Lower leg skin (tissue), 4 donors: ENCODE data around the gene SYNGR2. TPM values are rescaled to one million over a fixed set of nuclear protein-coding genes. Genes with fewer than 3 reads are reported as not detected.

Source experiments
- DNase-seq, 2 donors: peaks; one replicate each; pipeline ENCODE4 v3.0.0-alpha.2; 2019; ENCODE audit warnings: low spot score in 2 of 2
- H3K4me3 ChIP-seq: fragments of 200-600 bp; sonication (generic); 2 replicates; pipeline ENCODE4 v1.5.1; 2017; ENCODE audit warnings: mild to moderate bottlenecking, low read depth; ENCODE audit not compliant: poor library complexity, severe bottlenecking
- CTCF ChIP-seq, 3 donors: fragments of 450-650 bp; IDR thresholded peaks; one replicate each; pipeline ENCODE4 v1.5.1; 2016; ENCODE audit warnings: antibody characterized with exemption in 3 of 3, mild to moderate bottlenecking in 3 of 3, moderate library complexity in 2 of 3
- POLR2A ChIP-seq, 2 donors: fragments of 450-650 bp; IDR thresholded peaks; one replicate each; pipeline ENCODE4 v1.6.1; 2016 to 2017; ENCODE audit warnings: antibody characterized with exemption in 2 of 2, mild to moderate bottlenecking in 1 of 2, moderate library complexity in 1 of 2
- WGBS, 2 donors: methylation state at CpG; one replicate each; pipeline ENCODE4 v1.1.5; 2018; 5-methylcytosine and 5-hydroxymethylcytosine counted together
- intact Hi-C: fragments of 100-400 bp; cut with DNase I; formaldehyde crosslinking; loops from one replicate; pipeline ENCODE4 v1.15.0; 2023; ENCODE audit warnings: low total_unique reads
- total RNA-seq, 4 donors: library from RNA; depleted of rRNA; stranded (reverse); fragments of >200 nt; gene quantifications; one replicate each; pipeline ENCODE4 v1.1.0, GENCODE V29; 2016

Gene SYNGR2
- total RNA-seq, 4 donors from 2014 or later, result 97.9 to 169 (median 144) TPM

DNA sequence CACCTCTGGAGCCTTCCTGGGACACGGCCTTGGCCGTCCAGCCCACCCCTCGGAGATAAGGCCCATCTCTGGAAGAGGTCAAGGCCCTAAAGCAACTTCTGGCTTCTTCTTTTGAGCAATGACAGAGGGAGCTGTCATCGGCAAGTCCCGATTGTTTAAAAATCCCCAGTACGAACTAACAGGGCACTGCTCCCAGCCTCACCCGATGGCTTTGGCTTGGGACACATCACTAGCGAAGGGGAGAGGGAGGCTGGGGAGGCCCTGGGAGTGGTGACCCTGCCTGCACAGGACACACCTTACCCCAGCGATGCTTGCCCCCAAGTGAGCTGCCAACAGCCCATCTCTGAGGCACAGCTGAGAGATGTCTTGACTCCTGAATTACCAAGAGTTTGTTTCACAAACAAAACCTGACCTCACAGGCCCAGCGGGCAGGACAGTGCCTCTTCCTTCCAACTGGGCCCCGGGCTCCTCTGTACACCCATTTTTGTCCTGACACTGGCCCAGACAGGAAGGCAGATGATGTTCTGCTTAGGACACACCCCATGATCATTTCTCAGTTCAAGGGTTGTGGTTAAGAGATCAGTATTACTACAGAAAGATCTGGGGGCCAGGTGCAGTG lies 4.8 kb downstream of the SYNGR2 start:
- intact Hi-C loops, result no loop called here
- H3K4me3 ChIP-seq, result no peak overlapping the region
- DNase-seq, result no peak
- 60 to 67% methylated on average over 11 of the region's 11 CpGs for WGBS, 2 donors
- TF ChIP-seq CTCF (IDR thresholded peaks at IDR 0.05), result no peak
- TF ChIP-seq POLR2A (IDR thresholded peaks at IDR 0.05), result no peak

- 37 to 54% methylated on average over 12 to 13 of the region's 15 CpGs for WGBS, 2 donors
- DNase-seq, result peak; percentile 73 to 94
- TF ChIP-seq POLR2A (IDR thresholded peaks at IDR 0.05) (no peak), CTCF (IDR thresholded peaks at IDR 0.05) (no peak)
- intact Hi-C loops, result no loop called here
- no peak overlapping the region for H3K4me3 ChIP-seq
These were observed 6.0 kb downstream of the SYNGR2 start for GRCh38 chr17:78174346-78174869.

DNA sequence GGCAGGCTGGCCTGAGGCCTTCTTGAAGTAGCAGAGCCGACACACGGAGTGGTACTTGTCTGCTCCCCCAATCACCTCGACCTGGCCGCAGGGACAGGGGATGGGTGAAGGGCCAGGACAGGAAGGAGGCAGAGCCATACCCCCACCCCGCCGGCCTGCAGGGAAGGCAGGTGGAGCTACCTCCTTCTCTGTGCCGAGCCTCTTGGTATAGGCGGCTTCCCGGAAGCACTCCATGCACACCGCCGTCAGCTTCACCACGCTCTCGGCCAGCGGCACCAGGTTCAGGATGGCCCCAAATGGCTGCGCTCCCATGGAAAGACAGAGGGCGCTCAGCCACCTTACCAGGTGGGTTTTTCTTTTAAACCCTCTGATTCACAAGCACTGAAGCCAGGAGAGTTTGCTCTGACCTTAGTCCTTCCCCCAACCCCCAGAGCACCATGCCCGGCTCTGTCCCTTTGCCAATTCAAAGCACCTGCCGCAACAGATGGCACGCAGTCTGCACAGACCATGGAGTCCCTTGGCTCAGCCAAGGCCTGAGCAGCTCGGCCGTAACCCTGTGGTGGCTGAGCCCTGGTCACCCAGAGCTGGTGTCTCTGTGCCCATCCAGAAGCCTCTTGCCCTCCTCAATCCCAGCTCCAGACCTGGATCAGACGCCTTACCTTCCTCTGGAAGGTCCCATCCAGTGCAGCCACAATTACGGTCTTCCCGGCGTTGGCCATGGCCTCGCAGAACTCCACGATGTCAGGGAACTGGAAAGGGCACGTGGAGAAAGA lies 6.7 kb downstream of the SYNGR2 start:
- no peak overlapping the region for H3K4me3 ChIP-seq
- WGBS, 2 donors, result 75 to 77% methylated on average over 28 of the region's 28 CpGs
- no peak for DNase-seq
- intact Hi-C loops, result no loop called here
- no peak for TF ChIP-seq POLR2A (IDR thresholded peaks at IDR 0.05)
- TF ChIP-seq CTCF (IDR thresholded peaks at IDR 0.05), result no peak

DNA sequence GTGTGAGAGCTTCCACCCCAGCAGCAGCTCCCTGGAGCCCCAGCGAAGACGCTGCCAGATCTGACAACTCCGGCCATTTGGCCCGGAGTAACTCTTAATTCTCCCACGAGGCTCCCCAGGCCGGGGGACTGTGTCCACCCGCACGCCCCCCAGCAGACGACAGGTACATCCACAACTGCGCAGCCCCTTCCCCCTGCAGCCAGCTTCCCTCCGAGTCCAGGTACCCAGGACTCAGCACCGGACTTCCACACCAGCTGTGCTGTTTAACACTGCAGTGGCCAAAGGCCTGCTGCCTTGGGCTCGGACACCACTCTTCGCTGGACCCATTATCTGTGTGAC lies 7.2 kb downstream of the SYNGR2 start:
- 89 to 94% methylated on average over 14 of the region's 14 CpGs for WGBS, 2 donors
- TF ChIP-seq POLR2A (IDR thresholded peaks at IDR 0.05), result no peak
- intact Hi-C loops, result no loop called here
- DNase-seq, result no peak
- H3K4me3 ChIP-seq, result no peak overlapping the region

- no peak for TF ChIP-seq POLR2A (IDR thresholded peaks at IDR 0.05)
- TF ChIP-seq CTCF (IDR thresholded peaks at IDR 0.05), result peak in 1 of 3 donors; percentile 50
- DNase-seq, result peak; percentile 74 to 95
- intact Hi-C loops, result no loop called here
- H3K4me3 ChIP-seq, result no peak overlapping the region
- 18 to 43% methylated on average over 6 to 14 of the region's 14 CpGs for WGBS, 2 donors
These were observed 8.2 kb downstream of the SYNGR2 start for GRCh38 chr17:78176548-78177025.

- TF ChIP-seq CTCF (IDR thresholded peaks at IDR 0.05), result no peak
- no peak for DNase-seq
- 84 to 88% methylated on average over 13 to 17 of the region's 17 CpGs for WGBS, 2 donors
- intact Hi-C loops, result loop anchor here (2.0 kb wide), 1 partner anchor 67 kb away; no protein-coding TSS in a partner anchor
- no peak overlapping the region for H3K4me3 ChIP-seq
These were observed 11.0 kb downstream of the SYNGR2 start for GRCh38 chr17:78179372-78179771.
